GM18907 (cell line): ENCODE measurements around the gene M1AP.

Source experiments
- ATAC-seq: cut with Tn5 transposase; IDR thresholded peaks from one replicate; pipeline ENCODE4 v1.9.1; 2021; ENCODE audit warnings: mild to moderate bottlenecking, moderate library complexity; ENCODE audit not compliant: unreplicated experiment

Gene M1AP

GRCh38 chr2:74551530-74551929, 96.6 kb downstream of the M1AP start:
- ATAC-seq, result no peak

- ATAC-seq, result no peak
These were observed 97.9 kb downstream of the M1AP start for GRCh38 chr2:74550231-74550630.

- ATAC-seq, result no peak
These were observed 99.0 kb downstream of the M1AP start for GRCh38 chr2:74548900-74549826.

- no peak for ATAC-seq
These were observed 99.7 kb downstream of the M1AP start for GRCh38 chr2:74548285-74548899.

GRCh38 chr2:74546004-74546403, 102.1 kb downstream of the M1AP start:
- no peak for ATAC-seq

- no peak for ATAC-seq
These were observed 103.5 kb downstream of the M1AP start for GRCh38 chr2:74544634-74545033.

- no peak for ATAC-seq
These were observed 105.2 kb downstream of the M1AP start for GRCh38 chr2:74542978-74543377.

GRCh38 chr2:74540291-74540690, 107.8 kb downstream of the M1AP start:
- no peak for ATAC-seq

- ATAC-seq, result peak; percentile 58
These were observed 109.2 kb downstream of the M1AP start for GRCh38 chr2:74538881-74539339.

- no peak for ATAC-seq
These were observed 111.0 kb downstream of the M1AP start for GRCh38 chr2:74537140-74537539.

- no peak for ATAC-seq
These were observed 111.8 kb downstream of the M1AP start for GRCh38 chr2:74536166-74536950.

- ATAC-seq, result no peak
These were observed 112.6 kb downstream of the M1AP start for GRCh38 chr2:74535440-74535965.

GRCh38 chr2:74534411-74534810, 113.7 kb downstream of the M1AP start:
- no peak for ATAC-seq

GRCh38 chr2:74533464-74533863, 114.7 kb downstream of the M1AP start:
- ATAC-seq, result no peak

GRCh38 chr2:74532222-74532621, 115.9 kb downstream of the M1AP start:
- no peak for ATAC-seq

- no peak for ATAC-seq
These were observed 116.5 kb downstream of the M1AP start for GRCh38 chr2:74531666-74532065.

- peak; percentile 44 for ATAC-seq
These were observed 117.6 kb downstream of the M1AP start for GRCh38 chr2:74530239-74531187.

GRCh38 chr2:74529357-74530238, 118.5 kb downstream of the M1AP start, which contains the start of the genes AUP1 and HTRA2:
AUP1 (minus strand) TSS chr2:74529706; CDS start chr2:74529629, 77 bp downstream.
HTRA2 (plus strand) TSS chr2:74529933; CDS start chr2:74530007, 74 bp downstream.
- peak; percentile 79 for ATAC-seq
